K562 treated with DMSO at 1 percent for 48 hours (cell line): ENCODE measurements around the gene NTSR1. TPM values are rescaled to one million over a fixed set of nuclear protein-coding genes. Genes with fewer than 3 reads are reported as not detected.

ENCODE experiments used
- total RNA-seq: library from RNA; unstranded; fragments of 300-600 nt; gene quantifications from 2 replicates; pipeline ENCODE4 v1.2.3, GENCODE V29; 2022; ENCODE audit warnings: low replicate concordance; ENCODE audit errors: extremely low read depth

NTSR1 gene
- total RNA-seq, result not detected in 2 replicates

DNA sequence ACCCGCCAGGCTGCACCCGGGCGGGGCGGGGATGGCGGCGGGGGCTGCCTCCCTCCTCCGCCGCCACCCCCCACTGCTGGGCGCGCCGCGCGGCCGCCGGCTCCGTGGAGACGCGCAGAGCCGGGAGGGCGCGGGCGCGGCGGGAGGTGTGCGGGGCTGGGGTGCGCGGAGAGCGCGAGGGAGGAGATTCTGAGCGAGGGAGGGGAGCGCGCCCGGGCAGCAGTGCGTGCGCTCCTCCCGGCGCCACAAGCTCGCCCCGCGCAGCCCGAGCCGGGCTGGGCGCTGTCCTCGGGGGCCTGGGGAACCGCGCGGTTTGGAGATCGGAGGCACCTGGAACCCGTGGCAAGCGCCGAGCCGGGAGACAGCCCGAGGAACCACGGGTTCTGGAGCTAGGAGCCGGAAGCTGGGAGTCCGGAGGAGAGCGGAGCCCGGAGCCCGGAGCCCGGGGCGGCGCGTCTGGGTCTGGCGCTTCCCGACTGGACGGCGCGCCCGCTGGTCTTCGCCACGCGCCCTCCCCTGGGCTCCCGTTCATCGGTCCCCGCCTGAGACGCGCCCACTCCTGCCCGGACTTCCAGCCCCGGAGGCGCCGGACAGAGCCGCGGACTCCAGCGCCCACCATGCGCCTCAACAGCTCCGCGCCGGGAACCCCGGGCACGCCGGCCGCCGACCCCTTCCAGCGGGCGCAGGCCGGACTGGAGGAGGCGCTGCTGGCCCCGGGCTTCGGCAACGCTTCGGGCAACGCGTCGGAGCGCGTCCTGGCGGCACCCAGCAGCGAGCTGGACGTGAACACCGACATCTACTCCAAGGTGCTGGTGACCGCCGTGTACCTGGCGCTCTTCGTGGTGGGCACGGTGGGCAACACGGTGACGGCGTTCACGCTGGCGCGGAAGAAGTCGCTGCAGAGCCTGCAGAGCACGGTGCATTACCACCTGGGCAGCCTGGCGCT is at the start of gene NTSR1:
Gene NTSR1, plus strand, starts transcription at position 246 of the 946 bp plus-strand sequence. Its CDS starts 372 bp downstream, at position 618.

DNA sequence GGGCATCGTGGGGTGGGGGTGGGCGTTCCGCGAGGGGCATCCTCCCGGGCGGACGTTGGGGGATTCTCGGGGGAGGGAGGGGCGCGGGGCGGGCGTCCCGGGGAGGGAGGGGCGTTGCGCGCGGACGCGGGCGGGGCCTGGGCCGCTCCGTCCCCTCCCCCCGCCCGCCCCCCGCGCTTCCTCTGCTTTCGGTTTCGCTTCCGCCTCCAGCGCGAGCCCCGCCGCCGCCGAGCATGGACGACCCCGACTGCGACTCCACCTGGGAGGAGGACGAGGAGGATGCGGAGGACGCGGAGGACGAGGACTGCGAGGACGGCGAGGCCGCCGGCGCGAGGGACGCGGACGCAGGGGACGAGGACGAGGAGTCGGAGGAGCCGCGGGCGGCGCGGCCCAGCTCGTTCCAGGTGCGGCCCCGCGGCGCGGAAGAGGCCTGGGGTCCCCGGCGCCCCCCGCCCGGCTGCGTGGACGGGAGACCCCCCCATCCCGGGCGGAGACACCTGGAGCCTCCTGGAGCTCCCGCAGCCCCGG is 96.1 kb downstream of the NTSR1 start, which contains the start of gene OGFR:
Gene OGFR, plus strand, starts transcription at position 209 of the 528 bp plus-strand sequence. Its CDS starts 25 bp downstream, at position 234.

Other genes starting within 250 kb of the NTSR1 start
- not detected in 2 replicates for gene GATA5, start 232.8 kb upstream of the NTSR1 start, total RNA-seq
- not detected in 2 replicates for gene SLCO4A1, start 66.3 kb upstream of the NTSR1 start, total RNA-seq
- gene MRGBP, start 87.6 kb downstream of the NTSR1 start, total RNA-seq, result not detected in 2 replicates
- not detected in 2 replicates for gene OGFR, start 96.0 kb downstream of the NTSR1 start, total RNA-seq
- gene COL9A3, start 108.2 kb downstream of the NTSR1 start, total RNA-seq, result not detected in 2 replicates
- gene TCFL5, start 153.0 kb downstream of the NTSR1 start, total RNA-seq, result not detected in 2 replicates
- gene DIDO1, start 217.7 kb downstream of the NTSR1 start, total RNA-seq, result not detected in 2 replicates
- gene GID8, start 229.3 kb downstream of the NTSR1 start, total RNA-seq, result not detected in 2 replicates
- not detected in 2 replicates for gene SLC17A9, start 243.9 kb downstream of the NTSR1 start, total RNA-seq